HepG2 (cell line): ENCODE measurements around the gene GGACT. TPM values are rescaled to one million over a fixed set of nuclear protein-coding genes. Genes with fewer than 3 reads are reported as not detected.

Source experiments
- FOSL2 ChIP-seq: sonication (generic); formaldehyde crosslinking; IDR thresholded peaks from 2 replicates; pipeline ENCODE4 v1.4.0; 2020; ENCODE audit warnings: missing genetic modification reagents
- HMGA1 ChIP-seq: sonication (generic); formaldehyde crosslinking; conservative IDR thresholded peaks from 2 replicates; pipeline ENCODE4 v1.4.0; 2020; ENCODE audit warnings: missing genetic modification reagents
- PHF21A ChIP-seq: sonication (generic); formaldehyde crosslinking; IDR thresholded peaks from 2 replicates; pipeline ENCODE4 v1.5.0; 2020; ENCODE audit warnings: mild to moderate bottlenecking, missing genetic modification reagents
- PPARG ChIP-seq: conservative IDR thresholded peaks from 2 replicates; pipeline ENCODE4 v1.6.1; 2016; ENCODE audit warnings: missing biosample characterization, missing genetic modification reagents
- PTBP1 ChIP-seq: fragments of 200-400 bp; formaldehyde crosslinking; IDR thresholded peaks from 2 replicates; pipeline ENCODE4 v1.6.1; 2018; ENCODE audit warnings: low read length, low read depth; ENCODE audit not compliant: poor library complexity, severe bottlenecking
- STAG1 ChIP-seq: sonication (generic); formaldehyde crosslinking; IDR thresholded peaks from 2 replicates; pipeline ENCODE4 v1.4.0; 2020; ENCODE audit warnings: missing genetic modification reagents
- TAF15 ChIP-seq: fragments of 200-400 bp; formaldehyde crosslinking; IDR thresholded peaks from one replicate; pipeline ENCODE4 v1.6.1; 2018; ENCODE audit warnings: mild to moderate bottlenecking, low read depth, low read length; ENCODE audit not compliant: poor library complexity, severe bottlenecking
- U2AF2 ChIP-seq: fragments of 200-400 bp; formaldehyde crosslinking; IDR thresholded peaks from 2 replicates; pipeline ENCODE4 v1.6.1; 2017; ENCODE audit warnings: low read depth, mild to moderate bottlenecking, low read length
- ZFAT ChIP-seq: sonication (generic); formaldehyde crosslinking; conservative IDR thresholded peaks from 2 replicates; pipeline ENCODE4 v1.8.1; 2023; ENCODE audit warnings: missing genetic modification reagents, inconsistent platforms
- ZMYM3 ChIP-seq: sonication (generic); formaldehyde crosslinking; IDR thresholded peaks from 2 replicates; pipeline ENCODE4 v1.5.1; 2020; ENCODE audit warnings: mild to moderate bottlenecking, missing genetic modification reagents
- ZNF160 ChIP-seq: sonication (generic); formaldehyde crosslinking; IDR thresholded peaks from 2 replicates; pipeline ENCODE4 v1.8.0; 2022; ENCODE audit warnings: mild to moderate bottlenecking, inconsistent platforms, missing genetic modification reagents
- ZNF230 ChIP-seq: sonication (generic); formaldehyde crosslinking; IDR thresholded peaks from 2 replicates; pipeline ENCODE4 v1.4.0; 2020; ENCODE audit warnings: mild to moderate bottlenecking, missing genetic modification reagents
- ZNF496 ChIP-seq: sonication (generic); formaldehyde crosslinking; IDR thresholded peaks from 2 replicates; pipeline ENCODE4 v1.8.1; 2023; ENCODE audit warnings: mild to moderate bottlenecking, moderate library complexity, missing genetic modification reagents; ENCODE audit not compliant: insufficient replicate concordance
- ZNF703 ChIP-seq: sonication (generic); formaldehyde crosslinking; IDR thresholded peaks from 2 replicates; pipeline ENCODE4 v1.5.1; 2020; ENCODE audit warnings: missing genetic modification reagents, mild to moderate bottlenecking, moderate library complexity, borderline replicate concordance
- polyA plus RNA-seq, 8 experiments: library from polyadenylated mRNA; depleted of rRNA in 3 of 8; stranded (reverse) in 7 of 8; unstranded in 1 of 8; fragments of >200 nt; fragmentation: Illumina TruSeq in 4 of 8; extraction: Trizol in 4 of 8; gene quantifications; 2 replicates each; pipeline versions ENCODE4 v1.2.1 to v1.2.3, GENCODE V29; 2011 to 2016; ENCODE audit warnings: low read depth in 4 of 8, missing spikeins in 1 of 8, mixed read lengths in 1 of 8; ENCODE audit not compliant: insufficient read depth in 1 of 8
- total RNA-seq, 5 experiments: library from RNA; depleted of rRNA; stranded (reverse); fragments of >200 nt; fragmentation: Illumina TruSeq; extraction: Trizol; gene quantifications; 2 replicates each; pipeline ENCODE4 v1.2.3, GENCODE V29; 2016; ENCODE audit warnings: low read depth in 1 of 5
- TF ChIP-seq, protein P1 (sequence below): sonication (generic); formaldehyde crosslinking; IDR thresholded peaks from 2 replicates; pipeline ENCODE4 v1.5.1; 2020; ENCODE audit warnings: mild to moderate bottlenecking, moderate library complexity, missing genetic modification reagents
- TF ChIP-seq, protein P2 (sequence below): sonication (generic); formaldehyde crosslinking; IDR thresholded peaks from 2 replicates; pipeline ENCODE4 v1.4.0; 2020; ENCODE audit warnings: mild to moderate bottlenecking, missing genetic modification reagents
- TF ChIP-seq, protein P3 (sequence below): sonication (generic); formaldehyde crosslinking; IDR thresholded peaks from 2 replicates; pipeline ENCODE4 v1.8.1; 2023; ENCODE audit warnings: mild to moderate bottlenecking, moderate library complexity, missing genetic modification reagents
- TF ChIP-seq, protein P4 (sequence below), 2 experiments: sonication (generic) in 1 of 2; formaldehyde crosslinking in 1 of 2; IDR thresholded peaks; 2 replicates each; pipeline versions ENCODE4 v1.4.0 to v1.6.1; 2016 to 2020; ENCODE audit warnings: borderline replicate concordance in 1 of 2, low read depth in 1 of 2, mild to moderate bottlenecking in 1 of 2, missing genetic modification reagents in 1 of 2
- TF ChIP-seq, protein P5 (sequence below): sonication (generic); formaldehyde crosslinking; IDR thresholded peaks from 2 replicates; pipeline ENCODE4 v1.5.1; 2020; ENCODE audit warnings: missing genetic modification reagents, mild to moderate bottlenecking, borderline replicate concordance

The GGACT gene
- total and polyA plus RNA-seq, 2 of the 13 experiments (the other 11 are each of a cell fraction or from before 2014, with no cell fraction given), result 1.7 to 1.9 TPM

- TF ChIP-seq, protein P1, sequence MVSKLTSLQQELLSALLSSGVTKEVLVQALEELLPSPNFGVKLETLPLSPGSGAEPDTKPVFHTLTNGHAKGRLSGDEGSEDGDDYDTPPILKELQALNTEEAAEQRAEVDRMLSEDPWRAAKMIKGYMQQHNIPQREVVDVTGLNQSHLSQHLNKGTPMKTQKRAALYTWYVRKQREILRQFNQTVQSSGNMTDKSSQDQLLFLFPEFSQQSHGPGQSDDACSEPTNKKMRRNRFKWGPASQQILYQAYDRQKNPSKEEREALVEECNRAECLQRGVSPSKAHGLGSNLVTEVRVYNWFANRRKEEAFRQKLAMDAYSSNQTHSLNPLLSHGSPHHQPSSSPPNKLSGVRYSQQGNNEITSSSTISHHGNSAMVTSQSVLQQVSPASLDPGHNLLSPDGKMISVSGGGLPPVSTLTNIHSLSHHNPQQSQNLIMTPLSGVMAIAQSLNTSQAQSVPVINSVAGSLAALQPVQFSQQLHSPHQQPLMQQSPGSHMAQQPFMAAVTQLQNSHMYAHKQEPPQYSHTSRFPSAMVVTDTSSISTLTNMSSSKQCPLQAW (CRISPR knock-in tag), result peak; percentile 87
- TF ChIP-seq ZNF230 (CRISPR knock-in tag), result no peak
- TF ChIP-seq, protein P2, sequence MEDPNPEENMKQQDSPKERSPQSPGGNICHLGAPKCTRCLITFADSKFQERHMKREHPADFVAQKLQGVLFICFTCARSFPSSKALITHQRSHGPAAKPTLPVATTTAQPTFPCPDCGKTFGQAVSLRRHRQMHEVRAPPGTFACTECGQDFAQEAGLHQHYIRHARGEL, result no peak
- TF ChIP-seq U2AF2, result no peak
- TF ChIP-seq FOSL2 (CRISPR knock-in tag), result no peak
- no peak for TF ChIP-seq ZNF496 (CRISPR knock-in tag)
- no peak for TF ChIP-seq PHF21A (CRISPR knock-in tag)
- no peak for TF ChIP-seq PPARG (CRISPR knock-in tag)
- no peak for TF ChIP-seq ZNF703 (CRISPR knock-in tag)
- TF ChIP-seq, protein P3, sequence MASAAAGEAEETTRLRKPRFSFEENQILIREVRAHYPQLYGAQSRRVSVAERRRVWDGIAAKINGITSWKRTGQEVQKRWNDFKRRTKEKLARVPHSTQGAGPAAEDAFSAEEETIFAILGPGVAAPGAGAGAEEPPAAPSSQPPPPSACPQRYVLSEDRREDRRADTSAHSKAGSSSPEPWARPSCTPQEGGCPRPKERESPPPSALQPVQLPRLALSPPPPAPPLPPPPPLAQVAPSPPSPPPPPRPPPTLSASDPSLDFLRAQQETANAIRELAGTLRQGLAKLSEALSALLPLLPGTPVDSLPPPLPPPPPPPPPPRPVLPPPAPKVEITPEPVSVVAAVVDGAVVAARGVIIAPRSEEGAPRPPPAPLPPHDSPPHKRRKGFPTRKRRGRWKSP, result no peak
- TF ChIP-seq STAG1 (CRISPR knock-in tag), result no peak
- no peak for TF ChIP-seq HMGA1
- TF ChIP-seq TAF15, result no peak
- TF ChIP-seq PTBP1, result no peak
- TF ChIP-seq ZFAT (CRISPR knock-in tag), result no peak
- no peak for TF ChIP-seq ZNF160 (CRISPR knock-in tag)
- peak; percentile 32; the same call in 1 of the 2 replicates for TF ChIP-seq ZMYM3 (CRISPR knock-in tag)
- TF ChIP-seq, protein P4, sequence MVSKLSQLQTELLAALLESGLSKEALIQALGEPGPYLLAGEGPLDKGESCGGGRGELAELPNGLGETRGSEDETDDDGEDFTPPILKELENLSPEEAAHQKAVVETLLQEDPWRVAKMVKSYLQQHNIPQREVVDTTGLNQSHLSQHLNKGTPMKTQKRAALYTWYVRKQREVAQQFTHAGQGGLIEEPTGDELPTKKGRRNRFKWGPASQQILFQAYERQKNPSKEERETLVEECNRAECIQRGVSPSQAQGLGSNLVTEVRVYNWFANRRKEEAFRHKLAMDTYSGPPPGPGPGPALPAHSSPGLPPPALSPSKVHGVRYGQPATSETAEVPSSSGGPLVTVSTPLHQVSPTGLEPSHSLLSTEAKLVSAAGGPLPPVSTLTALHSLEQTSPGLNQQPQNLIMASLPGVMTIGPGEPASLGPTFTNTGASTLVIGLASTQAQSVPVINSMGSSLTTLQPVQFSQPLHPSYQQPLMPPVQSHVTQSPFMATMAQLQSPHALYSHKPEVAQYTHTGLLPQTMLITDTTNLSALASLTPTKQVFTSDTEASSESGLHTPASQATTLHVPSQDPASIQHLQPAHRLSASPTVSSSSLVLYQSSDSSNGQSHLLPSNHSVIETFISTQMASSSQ (IDR thresholded peaks at IDR 0.05; ENCODE audit: low read depth), result peak; percentile 88
- TF ChIP-seq, protein P4 (CRISPR knock-in tag; IDR thresholded peaks at IDR 0.05; ENCODE audit: borderline replicate concordance), result peak; percentile 83
- TF ChIP-seq, protein P5, sequence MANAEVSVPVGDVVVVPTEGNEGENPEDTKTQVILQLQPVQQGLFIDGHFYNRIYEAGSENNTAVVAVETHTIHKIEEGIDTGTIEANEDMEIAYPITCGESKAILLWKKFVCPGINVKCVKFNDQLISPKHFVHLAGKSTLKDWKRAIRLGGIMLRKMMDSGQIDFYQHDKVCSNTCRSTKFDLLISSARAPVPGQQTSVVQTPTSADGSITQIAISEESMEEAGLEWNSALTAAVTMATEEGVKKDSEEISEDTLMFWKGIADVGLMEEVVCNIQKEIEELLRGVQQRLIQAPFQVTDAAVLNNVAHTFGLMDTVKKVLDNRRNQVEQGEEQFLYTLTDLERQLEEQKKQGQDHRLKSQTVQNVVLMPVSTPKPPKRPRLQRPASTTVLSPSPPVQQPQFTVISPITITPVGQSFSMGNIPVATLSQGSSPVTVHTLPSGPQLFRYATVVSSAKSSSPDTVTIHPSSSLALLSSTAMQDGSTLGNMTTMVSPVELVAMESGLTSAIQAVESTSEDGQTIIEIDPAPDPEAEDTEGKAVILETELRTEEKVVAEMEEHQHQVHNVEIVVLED (CRISPR knock-in tag), result no peak
Observed at GRCh38 chr13:100517135-100517534, 71.5 kb downstream of the GGACT start (continued).
